IMR-90 (cell line): Measurements from ENCODE around the gene PILRA. TPM values are rescaled to one million over a fixed set of nuclear protein-coding genes. Genes with fewer than 3 reads are reported as not detected.
A peak's percentile ranks its signal among the peaks of the same experiment; 100 is the strongest.

ENCODE experiments used
- ATAC-seq: fragments of 200-7000 bp; cut with Tn5 transposase; 2 replicates; pipeline ENCODE4 v1.9.1; 2020; ENCODE audit warnings: low read depth, mild to moderate bottlenecking, moderate library complexity
- BruUV-seq: library from RNA; stranded (reverse); fragments of 400-500 nt; replicated peaks from 2 replicates; lab custom pipeline; 2021; lab: Mats Ljungman, UMichigan
- CTCF ChIA-PET: fragments of 300-600 bp; formaldehyde crosslinking; extraction: SDS; loops from one replicate; lab custom pipeline; 2021; ENCODE audit warnings: antibody characterized with exemption; lab: Yijun Ruan, JAX
- POLR2A ChIA-PET: fragments of 300-600 bp; sonication (Branson Sonifier 250); formaldehyde crosslinking; loops from one replicate; lab custom pipeline; 2022; ENCODE audit warnings: antibody characterized with exemption; ENCODE audit not compliant: unreplicated experiment; lab: Charles Lee
- DNase-seq: peaks from one replicate; pipeline ENCODE4 v3.0.0; 2013
- H2AFZ ChIP-seq: replicated peaks from 2 replicates; pipeline ENCODE3; 2013; ENCODE audit warnings: low read length, mild to moderate bottlenecking; ENCODE audit not compliant: poor library complexity
- H2AK5ac ChIP-seq: 2 replicates; pipeline ENCODE4 v1.6.1; 2013; ENCODE audit warnings: low read depth, low read length, inconsistent platforms
- H2AK9ac ChIP-seq: replicated peaks from 2 replicates; pipeline ENCODE3; 2013; ENCODE audit warnings: mild to moderate bottlenecking, low read depth, low read length, moderate library complexity; ENCODE audit not compliant: poor library complexity
- H2BK120ac ChIP-seq: 2 replicates; pipeline ENCODE4 v1.6.1; 2013; ENCODE audit warnings: low read depth, low read length, inconsistent platforms
- H2BK15ac ChIP-seq: 3 replicates; pipeline ENCODE4 v1.6.1; 2013; ENCODE audit warnings: low read depth, low read length, inconsistent platforms
- H2BK20ac ChIP-seq: 2 replicates; pipeline ENCODE4 v1.6.1; 2013; ENCODE audit warnings: low read depth, mild to moderate bottlenecking, inconsistent platforms, low read length, moderate library complexity
- H2BK5ac ChIP-seq: 2 replicates; pipeline ENCODE4 v1.6.1; 2013; ENCODE audit warnings: mild to moderate bottlenecking, low read depth, low read length, inconsistent platforms; ENCODE audit not compliant: poor library complexity, severe bottlenecking
- H3K14ac ChIP-seq: replicated peaks from 2 replicates; pipeline ENCODE4 v1.6.1; 2013; ENCODE audit warnings: low read depth, low read length, inconsistent platforms
- H3K18ac ChIP-seq: 2 replicates; pipeline ENCODE4 v1.6.1; 2013; ENCODE audit warnings: low read depth, low read length, control low read depth
- H3K23ac ChIP-seq: 2 replicates; pipeline ENCODE4 v1.6.1; 2013; ENCODE audit warnings: low read depth, low read length, inconsistent platforms
- H3K27ac ChIP-seq: 2 replicates; pipeline ENCODE4 v1.5.1; 2013; ENCODE audit warnings: mild to moderate bottlenecking, control low read depth, low read length; ENCODE audit not compliant: insufficient read depth
- H3K27me3 ChIP-seq: 2 replicates; pipeline ENCODE4 v1.6.1; 2013; ENCODE audit warnings: low read length; ENCODE audit not compliant: control insufficient read depth, insufficient read depth
- H3K36me3 ChIP-seq: 2 replicates; pipeline ENCODE4 v1.6.1; 2013; ENCODE audit warnings: low read length, mixed read lengths; ENCODE audit not compliant: control insufficient read depth, insufficient read depth
- H3K4ac ChIP-seq: 2 replicates; pipeline ENCODE4 v1.6.1; 2013; ENCODE audit warnings: low read depth, low read length, inconsistent platforms
- H3K4me1 ChIP-seq: 2 replicates; pipeline ENCODE4 v1.6.1; 2013; ENCODE audit warnings: low read length, mixed read lengths; ENCODE audit not compliant: control insufficient read depth, insufficient read depth
- H3K4me2 ChIP-seq: 2 replicates; pipeline ENCODE4 v1.6.1; 2013; ENCODE audit warnings: low read depth, mild to moderate bottlenecking, control low read depth, low read length, moderate library complexity
- H3K4me3 ChIP-seq: 2 replicates; pipeline ENCODE4 v1.5.1; 2013; ENCODE audit warnings: low read depth, mild to moderate bottlenecking, control low read depth, low read length, moderate library complexity; ENCODE audit not compliant: insufficient read depth
- H3K56ac ChIP-seq: 2 replicates; pipeline ENCODE4 v1.6.1; 2013; ENCODE audit warnings: low read length, inconsistent platforms; ENCODE audit not compliant: insufficient read depth; ENCODE audit errors: extremely low read depth
- H3K79me1 ChIP-seq, 2 experiments: 2 replicates each; pipeline ENCODE4 v1.6.1; 2013; ENCODE audit warnings: low read length in 2 of 2, inconsistent platforms in 1 of 2, low read depth in 1 of 2
- H3K9ac ChIP-seq: 2 replicates; pipeline ENCODE4 v1.6.1; 2013; ENCODE audit warnings: low read depth, low read length, control low read depth
- H3K9me1 ChIP-seq: 2 replicates; pipeline ENCODE4 v1.6.1; 2013; ENCODE audit warnings: low read length, inconsistent platforms; ENCODE audit not compliant: insufficient read depth
- H3K9me3 ChIP-seq: 2 replicates; pipeline ENCODE4 v1.6.1; 2013; ENCODE audit warnings: low read length; ENCODE audit not compliant: control insufficient read depth, insufficient read depth
- H4K20me1 ChIP-seq: 2 replicates; pipeline ENCODE4 v1.6.1; 2013; ENCODE audit warnings: low read length, inconsistent platforms; ENCODE audit not compliant: insufficient read depth
- H4K5ac ChIP-seq: 2 replicates; pipeline ENCODE4 v1.6.1; 2013; ENCODE audit warnings: mild to moderate bottlenecking, low read depth, low read length, control low read depth
- H4K8ac ChIP-seq, 2 experiments: 2 replicates each; pipeline ENCODE4 v1.6.1; 2013; ENCODE audit warnings: low read depth in 2 of 2, low read length in 2 of 2, control low read depth in 1 of 2, inconsistent platforms in 1 of 2
- H4K91ac ChIP-seq: 2 replicates; pipeline ENCODE4 v1.6.1; 2013; ENCODE audit warnings: low read depth, low read length, inconsistent platforms; ENCODE audit not compliant: insufficient read depth
- ELK1 ChIP-seq: fragments of 150-350 bp; IDR thresholded peaks from 2 replicates; pipeline ENCODE4 v1.6.1; 2016; ENCODE audit warnings: low read depth, mild to moderate bottlenecking, low read length, moderate library complexity, borderline replicate concordance
- FOS ChIP-seq: fragments of 150-350 bp; IDR thresholded peaks from 2 replicates; pipeline ENCODE4 v1.6.1; 2016; ENCODE audit warnings: low read depth, low read length
- MAFK ChIP-seq: IDR thresholded peaks from 2 replicates; pipeline ENCODE4 v1.6.1; 2012; ENCODE audit warnings: low read depth, low read length, improper control_type of control experiment
- POLR2A ChIP-seq: IDR thresholded peaks from 2 replicates; pipeline ENCODE4 v1.6.1; 2012; ENCODE audit warnings: mild to moderate bottlenecking, low read depth, low read length
- RCOR1 ChIP-seq: IDR thresholded peaks from 2 replicates; pipeline ENCODE4 v1.6.1; 2012; ENCODE audit warnings: mild to moderate bottlenecking, low read length, improper control_type of control experiment; ENCODE audit not compliant: insufficient replicate concordance
- RFX5 ChIP-seq: IDR thresholded peaks from 2 replicates; pipeline ENCODE4 v1.8.0; 2012; ENCODE audit warnings: low read depth, mild to moderate bottlenecking, low read length, moderate library complexity
- USF2 ChIP-seq: fragments of 150-350 bp; IDR thresholded peaks from 2 replicates; pipeline ENCODE4 v1.6.1; 2017; ENCODE audit warnings: mild to moderate bottlenecking, antibody characterized with exemption, low read length, low read depth
- WGBS, 2 experiments: methylation state at CpG; one replicate each; pipeline versions ENCODE4 v1.1.5 to v1.1.7; 2013; ENCODE audit warnings: missing lambda C conversion rate in 2 of 2; ENCODE audit not compliant: insufficient read length in 1 of 2; ENCODE audit errors: extremely low coverage in 2 of 2; 5-methylcytosine and 5-hydroxymethylcytosine counted together
- dilution Hi-C: fragments of 300-500 bp; cut with HindIII; formaldehyde crosslinking; loops from one replicate; pipeline ENCODE4 v1.14.3; 2018; ENCODE audit warnings: low sequenced_read_pairs; ENCODE audit not compliant: unreplicated experiment
- in situ Hi-C: fragments of 300-500 bp; cut with MboI; formaldehyde crosslinking; loops from 3 replicates; pipeline ENCODE4 v1.14.3; 2019; ENCODE audit warnings: low sequenced_read_pairs, inconsistent platforms, mixed read lengths
- intact Hi-C: fragments of 100-400 bp; cut with micrococcal nuclease; formaldehyde crosslinking; loops from 2 replicates; pipeline ENCODE4 v1.10.0; 2022
- polyA plus RNA-seq, 3 experiments: library from polyadenylated mRNA; depleted of rRNA; stranded (reverse); fragments of >200 nt; gene quantifications; 2 replicates each; pipeline ENCODE4 v1.2.3, GENCODE V29; 2012; ENCODE audit warnings: low replicate concordance in 1 of 3
- total RNA-seq: library from RNA; depleted of rRNA; stranded (reverse); fragments of >200 nt; gene quantifications from 2 replicates; pipeline ENCODE4 v1.2.3, GENCODE V29; 2012

Gene PILRA
- total and polyA plus RNA-seq, 2 of the 4 experiments (the other 2 are of a cell fraction) = 0.56 TPM; not detected in 1

GRCh38 chr7:100434297-100435144 is 61.2 kb downstream of the PILRA start:
- H3K14ac ChIP-seq = no peak overlapping the region
- peak overlapping the region; percentile 99 for H2AK9ac ChIP-seq
- H2AK5ac ChIP-seq = peak overlapping the region; percentile 64
- H3K4me1 ChIP-seq = peaks cover 11% of the 10 kb centered on the region; the same call in 1 of the 2 replicates
- peak overlapping the region; percentile 91; the same call in 1 of the 2 replicates for H3K23ac ChIP-seq
- no peak overlapping the region for H4K91ac ChIP-seq
- H3K79me1 ChIP-seq = peaks cover 15 to 56% of the 10 kb centered on the region in 2 experiments
- POLR2A ChIA-PET = no interaction called here
- no peak overlapping the region for H2AFZ ChIP-seq
- no peak overlapping the region for H2BK15ac ChIP-seq
- TF ChIP-seq USF2 (no peak), MAFK (no peak), ELK1 (no peak), RFX5 (no peak), FOS (no peak), POLR2A (no peak), RCOR1 (no peak)
- H3K36me3 ChIP-seq = peaks cover 28% of the 10 kb centered on the region
- H4K20me1 ChIP-seq = peaks cover 10% of the 10 kb centered on the region
- peaks cover 13% of the 10 kb centered on the region for H3K9me1 ChIP-seq
- H3K9me3 ChIP-seq = no peaks in the 10 kb centered on the region
- no peak overlapping the region for H3K18ac ChIP-seq
- dilution Hi-C loops = no loop called here
- peak overlapping the region; percentile 79 for H3K9ac ChIP-seq
- no peak overlapping the region for H3K56ac ChIP-seq
- no peak overlapping the region for H3K4ac ChIP-seq
- no peak overlapping the region for H2BK20ac ChIP-seq
- no peak overlapping the region for H2BK120ac ChIP-seq
- peak overlapping the region in 1 of 2 experiments; percentile 27; a peak in 1 of 4 replicates for H4K8ac ChIP-seq
- in situ Hi-C loops = loop anchor here (25.0 kb wide), 1 partner anchor 678 kb away; no protein-coding TSS in a partner anchor
- CTCF ChIA-PET = no interaction called here
- H4K5ac ChIP-seq = no peak overlapping the region
- peak overlapping the region; percentile 95 for H3K4me2 ChIP-seq
- ATAC-seq (no peak), DNase-seq (no peak)
- 89% methylated on average over 11 of the region's 22 CpGs; no CpG with 5 or more reads in 1 of the 2 experiments for WGBS, 2 experiments
- H3K27ac ChIP-seq = no peak overlapping the region
- H2BK5ac ChIP-seq = no peak overlapping the region
- no peaks in the 10 kb centered on the region for H3K27me3 ChIP-seq
- BruUV-seq = TSS peak; percentile 57
- no peak overlapping the region for H3K4me3 ChIP-seq
- intact Hi-C loops = no loop called here
